Cortex of kidney (tissue), 1 donor: Measurements from ENCODE around the gene OR51B6.
"Not testable (repeated sequence)": the region's sequence is repeated elsewhere in the genome, so short reads cannot be mapped to it uniquely, and the experiment has no call there.

Experiments
- DNase-seq: peaks from one replicate; lab custom pipeline; 2025; lab: John Stamatoyannopoulos, UW

Gene OR51B6

DNA sequence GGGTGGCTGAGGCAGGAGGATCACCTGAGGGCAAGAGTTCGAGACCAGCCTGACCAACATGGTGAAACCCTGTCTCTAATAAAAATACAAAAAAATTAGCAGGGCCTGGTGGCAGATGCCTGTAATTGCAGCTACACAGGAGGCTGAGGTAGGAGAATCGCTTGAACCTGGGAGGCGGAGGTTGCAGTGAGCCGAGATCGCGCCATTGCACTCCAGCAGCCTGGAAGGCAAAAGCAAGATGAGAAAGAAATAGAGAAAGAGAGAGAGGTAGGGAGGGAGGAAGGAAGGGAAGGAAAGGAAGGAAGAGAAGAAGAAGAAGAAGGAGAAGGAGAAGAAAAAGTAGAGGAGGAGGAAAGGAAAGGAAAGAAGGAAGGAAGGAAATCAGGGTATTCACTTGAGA, 15.1 kb downstream of the OR51B6 start:
- DNase-seq = not testable (repeated sequence)

DNA sequence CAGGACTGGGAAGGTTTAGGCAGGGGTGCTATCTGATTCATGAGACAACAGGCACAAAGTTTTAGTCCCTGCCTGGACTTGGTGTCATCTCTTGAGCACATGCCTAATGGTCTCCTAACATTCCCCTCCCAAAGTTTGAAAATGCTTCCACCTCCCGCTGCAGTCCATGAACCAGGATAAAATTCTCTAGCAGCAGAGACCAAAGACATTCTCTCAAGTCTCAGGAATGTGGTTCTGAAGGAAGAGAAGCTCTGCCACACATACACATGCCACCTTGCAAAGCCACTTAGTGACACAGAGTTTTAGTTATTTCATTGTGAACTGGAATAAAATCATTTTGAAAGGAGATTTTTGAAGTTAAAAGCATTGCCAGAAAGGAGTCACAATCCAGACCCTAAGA, 15.5 kb downstream of the OR51B6 start:
- no peak for DNase-seq

DNA sequence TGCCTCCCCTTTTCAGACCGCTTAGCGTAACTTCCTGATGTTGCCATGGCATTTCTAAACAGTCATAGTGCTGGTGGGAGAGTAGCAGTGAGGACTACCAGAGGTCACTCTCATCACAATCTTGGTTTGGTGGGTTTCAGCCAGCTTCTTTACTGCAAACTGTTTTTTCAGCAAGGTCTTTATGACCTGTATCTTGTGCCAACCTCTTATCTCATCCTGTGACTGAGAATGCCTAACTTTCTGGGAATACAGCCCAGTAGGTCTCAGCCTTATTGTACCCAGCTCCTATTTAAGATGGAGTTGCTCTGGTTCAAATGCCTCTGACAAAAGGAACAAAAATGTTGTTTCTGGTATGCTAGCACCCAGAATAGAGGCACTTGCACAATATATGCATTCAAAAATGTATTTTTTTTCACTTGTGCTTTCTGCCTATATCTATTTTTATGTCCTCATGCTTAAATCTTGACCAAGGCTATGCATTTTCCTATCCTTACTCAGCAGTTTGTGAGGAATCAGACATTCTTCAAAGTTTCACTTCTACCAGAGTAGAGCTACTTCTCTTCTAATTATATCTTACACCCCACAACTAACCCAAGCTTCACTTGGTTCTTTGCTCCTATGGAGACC, 16.3 kb downstream of the OR51B6 start:
- no peak for DNase-seq

DNA sequence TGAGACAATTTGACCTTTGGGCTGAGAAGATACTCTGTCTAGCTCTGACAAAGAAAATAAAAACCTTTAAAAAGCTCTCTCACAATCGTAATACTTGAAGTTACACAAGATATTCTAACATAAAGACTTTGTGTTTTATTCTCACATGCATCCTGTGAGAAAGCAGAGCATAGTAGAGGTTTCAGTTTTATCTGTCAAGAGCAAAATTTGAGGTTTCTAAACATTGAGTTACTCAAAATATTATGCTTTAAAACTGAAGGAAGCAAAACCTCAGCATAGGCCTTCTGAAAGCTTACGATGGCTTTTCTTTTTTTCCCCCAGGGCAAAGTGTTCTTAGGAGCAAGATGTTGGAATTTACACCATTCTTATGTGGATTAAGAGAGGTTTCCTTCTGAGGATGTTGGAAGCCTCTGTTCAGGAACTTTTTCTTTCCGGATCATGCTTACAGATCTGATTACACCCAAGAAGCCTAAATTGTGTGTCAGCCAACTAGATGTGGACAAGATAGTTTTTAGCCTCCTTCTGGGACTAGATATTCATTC, 17.3 kb downstream of the OR51B6 start:
- DNase-seq = no peak

DNA sequence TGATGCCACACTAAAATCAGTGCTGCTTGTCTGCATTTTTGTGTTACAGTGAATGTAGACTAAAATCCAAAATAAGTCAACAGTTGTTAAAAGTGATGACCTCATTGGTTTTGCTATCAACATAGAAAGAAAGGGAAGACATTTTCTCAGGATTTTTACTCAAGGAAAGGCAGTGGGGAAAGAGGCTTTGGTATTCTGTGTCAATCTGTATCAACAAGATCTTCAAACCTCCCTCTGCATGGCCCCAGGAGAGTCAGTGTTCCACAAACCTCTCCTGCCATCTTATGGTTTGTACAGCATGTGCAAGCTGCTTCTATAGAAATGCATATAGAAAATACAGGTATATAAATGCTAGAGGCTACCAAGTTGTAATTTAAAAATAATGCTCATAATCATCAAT, 18.5 kb downstream of the OR51B6 start:
- no peak for DNase-seq

DNA sequence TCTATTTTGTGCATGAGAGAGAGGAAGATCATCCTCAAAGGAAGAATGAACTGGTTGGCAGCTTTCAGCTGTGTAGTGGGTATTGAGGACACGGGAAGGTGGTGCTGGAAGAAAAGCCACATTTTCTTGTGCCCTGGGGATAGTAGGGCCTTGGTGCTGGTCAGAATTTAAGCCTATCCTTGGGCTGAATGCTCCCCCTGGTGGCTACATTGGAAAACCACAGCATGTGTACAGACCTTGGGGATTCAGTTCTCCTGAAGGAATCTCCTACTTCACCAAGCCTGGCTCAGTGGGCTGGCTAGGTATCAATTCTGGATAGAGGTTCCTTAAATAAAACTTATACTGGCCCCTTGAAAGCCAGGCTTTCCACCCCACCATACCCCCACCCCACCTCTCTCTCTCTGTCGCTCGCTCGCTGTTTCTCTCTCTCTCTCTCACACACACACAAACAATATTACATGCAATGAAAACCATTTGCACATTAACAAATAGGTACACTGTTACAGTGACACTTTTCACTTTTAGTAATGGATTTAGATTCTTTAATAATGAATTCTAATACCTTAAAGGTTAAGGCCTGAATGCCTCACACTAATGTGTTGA, 29.5 kb downstream of the OR51B6 start:
- no peak for DNase-seq

DNA sequence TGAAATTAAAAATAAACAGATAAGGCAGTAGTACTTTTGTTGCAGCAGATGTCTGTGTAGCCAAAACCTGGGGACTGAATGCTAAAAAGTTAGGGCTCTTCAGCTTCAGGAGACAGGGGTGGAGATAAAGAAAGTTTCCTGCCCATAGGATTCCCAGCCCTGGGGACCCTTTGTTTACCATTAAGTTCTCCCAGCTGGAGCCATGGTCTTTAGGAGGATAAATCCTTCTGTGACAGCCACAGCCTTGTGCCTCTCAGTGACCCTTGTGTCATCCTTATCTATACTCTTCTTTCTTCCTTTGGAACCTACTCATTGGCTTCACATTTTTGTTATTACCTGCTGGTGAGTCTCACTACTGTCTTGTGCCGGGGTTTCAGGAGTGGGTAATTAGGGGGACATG, 32.3 kb downstream of the OR51B6 start, which contains the start of gene OR51M1:
OR51M1 (plus strand) TSS at position 237 of the 400 bp plus-strand sequence. CDS start 5,587 bp downstream, outside the sequence.
- DNase-seq = no peak

DNA sequence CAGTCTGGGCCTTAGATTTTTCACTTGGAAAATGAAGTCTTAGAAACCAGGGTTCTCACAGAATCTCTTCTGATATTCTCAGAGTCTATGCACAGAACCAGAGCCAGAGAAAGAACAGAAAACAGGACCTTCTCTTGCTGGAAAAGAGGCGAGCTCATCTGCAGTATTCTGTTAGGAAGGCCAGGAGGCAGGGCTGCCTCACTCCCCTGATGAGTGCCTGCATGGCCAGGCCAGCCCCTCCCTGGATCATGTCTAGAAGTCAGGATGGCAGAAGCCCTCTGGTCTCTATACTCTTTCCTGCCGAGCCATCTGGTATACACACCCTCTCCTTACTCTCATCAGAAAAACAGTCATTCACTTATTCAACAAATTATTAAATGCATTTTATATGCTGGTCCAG, 33.0 kb downstream of the OR51B6 start:
- DNase-seq = no peak

DNA sequence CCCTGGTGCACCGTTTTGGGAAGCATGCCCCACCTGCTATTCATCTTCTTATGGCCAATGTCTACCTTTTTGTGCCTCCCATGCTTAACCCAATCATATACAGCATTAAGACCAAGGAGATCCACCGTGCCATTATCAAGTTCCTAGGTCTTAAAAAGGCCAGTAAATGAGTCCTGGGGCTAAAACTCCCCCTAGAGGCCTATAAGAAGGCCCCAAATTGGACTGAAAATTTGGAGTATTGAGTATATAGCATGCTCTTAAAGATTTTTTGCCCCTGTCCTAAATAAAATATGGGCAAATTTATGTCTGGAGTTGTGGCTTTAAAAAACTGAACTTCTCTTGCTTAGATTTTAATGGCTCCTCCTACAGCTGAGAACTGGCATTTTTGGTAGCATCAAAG, 38.9 kb downstream of the OR51B6 start:
- DNase-seq = no peak

DNA sequence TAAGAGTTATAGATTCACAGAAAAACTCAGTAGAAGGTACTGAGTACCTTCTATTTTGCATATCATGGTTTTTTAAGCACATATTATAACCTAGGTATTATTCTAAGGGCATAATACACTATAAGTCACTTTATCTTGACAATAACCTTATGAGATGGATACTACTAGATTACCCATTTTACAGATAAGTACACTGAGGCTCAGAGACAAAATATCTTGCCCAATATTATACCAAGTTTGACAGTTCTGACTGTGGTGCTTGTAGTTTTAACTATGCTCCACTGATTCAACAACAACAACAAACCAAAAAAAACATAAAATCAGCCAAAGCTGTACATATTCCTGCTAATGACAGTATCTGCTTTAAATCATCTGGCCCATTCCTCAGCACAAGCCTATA, 42.8 kb downstream of the OR51B6 start:
- DNase-seq = no peak

DNA sequence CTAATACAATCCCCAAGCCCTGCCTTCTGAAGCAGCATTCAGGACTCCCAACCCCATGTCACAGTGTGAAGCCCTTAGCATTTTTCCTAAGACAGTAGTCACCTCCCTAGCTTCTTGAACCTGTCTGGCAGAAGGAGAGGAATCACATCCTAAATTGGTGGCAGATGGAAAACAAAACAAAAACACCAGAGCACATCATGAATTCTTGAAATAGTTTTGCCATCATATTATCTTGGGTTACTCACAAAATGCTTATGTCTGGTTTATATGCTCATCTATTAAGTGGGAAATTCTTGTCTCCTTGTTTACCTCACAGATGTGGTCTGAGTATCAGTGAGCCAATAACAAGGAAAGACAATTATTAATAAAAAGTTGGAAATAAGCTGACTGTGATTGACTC, 47.6 kb downstream of the OR51B6 start:
- no peak for DNase-seq
